GM18519 (cell line): ENCODE measurements around the gene ATM.

Experiments
- ATAC-seq: cut with Tn5 transposase; IDR thresholded peaks from one replicate; pipeline ENCODE4 v1.9.1; 2021; ENCODE audit warnings: mild to moderate bottlenecking, moderate library complexity; ENCODE audit not compliant: unreplicated experiment, low FRiP score

The ATM gene

DNA sequence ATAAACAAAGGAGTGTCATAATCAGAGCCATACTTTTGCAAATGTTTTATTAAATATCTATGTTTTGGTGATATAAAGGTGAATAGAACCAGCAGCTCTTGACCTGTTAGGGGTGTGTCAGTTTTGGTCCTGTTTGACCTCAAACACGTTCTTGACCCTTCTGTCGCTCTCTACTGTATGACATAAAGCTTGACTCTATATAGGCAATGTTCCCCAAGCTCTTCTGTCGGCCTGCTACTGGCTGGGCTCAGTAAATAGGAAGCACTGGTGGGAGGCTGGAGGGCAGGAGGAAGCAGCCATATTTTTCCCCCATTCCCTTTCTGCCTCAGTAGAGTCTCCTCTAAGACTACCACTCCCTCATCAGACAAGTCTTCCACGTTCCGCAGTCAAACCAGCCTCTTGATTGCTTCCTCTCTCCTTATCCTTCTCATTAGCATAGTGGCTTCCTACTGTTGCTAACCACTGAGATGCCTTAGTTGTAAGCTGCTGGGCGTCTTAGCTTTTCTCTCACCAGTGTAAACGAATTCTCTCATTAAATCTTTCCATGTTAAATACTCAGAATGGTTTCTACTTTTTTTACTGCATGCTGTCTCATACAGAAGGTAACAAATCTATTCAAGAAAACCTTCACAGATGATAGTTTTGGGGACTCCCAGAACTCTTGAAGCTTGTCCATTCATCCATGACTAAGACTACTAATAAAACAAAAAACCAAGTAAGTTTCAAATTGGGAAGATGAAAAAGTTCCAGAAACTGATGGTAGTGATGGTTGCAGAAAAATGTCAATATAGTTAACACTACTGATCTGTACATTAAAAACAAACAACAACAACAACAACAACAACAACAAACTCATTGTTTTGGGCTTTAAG lies 3.7 kb upstream of the ATM start:
- ATAC-seq = no peak

DNA sequence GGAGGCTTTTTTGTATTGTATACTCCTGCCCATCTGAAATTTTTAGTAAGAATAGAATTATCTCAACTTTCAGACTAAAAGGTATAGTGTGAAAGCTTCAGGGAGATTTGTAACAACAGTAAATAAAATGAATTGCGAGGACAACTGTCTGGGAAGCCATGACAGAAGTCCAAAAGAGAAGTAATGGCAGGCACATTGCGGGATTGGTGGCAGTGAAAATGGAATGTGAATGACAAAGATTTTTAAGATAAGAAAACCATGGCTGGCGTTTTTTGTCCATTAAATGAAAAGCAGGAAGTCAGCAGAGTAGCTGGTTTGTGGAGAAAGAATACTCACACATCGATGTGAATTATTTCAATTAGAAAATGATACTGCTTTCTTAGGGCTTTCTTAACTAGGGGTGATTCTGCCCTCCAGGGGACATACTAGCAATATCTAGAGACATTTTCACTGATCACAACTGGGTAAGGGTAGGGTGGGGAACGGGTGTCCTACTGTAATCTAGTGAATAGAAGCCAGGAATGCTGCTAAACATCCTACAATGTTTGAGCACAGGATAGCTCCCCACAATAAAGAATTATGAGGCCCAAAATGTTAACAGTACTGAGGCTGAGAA lies 2.0 kb upstream of the ATM start:
- ATAC-seq = no peak

DNA sequence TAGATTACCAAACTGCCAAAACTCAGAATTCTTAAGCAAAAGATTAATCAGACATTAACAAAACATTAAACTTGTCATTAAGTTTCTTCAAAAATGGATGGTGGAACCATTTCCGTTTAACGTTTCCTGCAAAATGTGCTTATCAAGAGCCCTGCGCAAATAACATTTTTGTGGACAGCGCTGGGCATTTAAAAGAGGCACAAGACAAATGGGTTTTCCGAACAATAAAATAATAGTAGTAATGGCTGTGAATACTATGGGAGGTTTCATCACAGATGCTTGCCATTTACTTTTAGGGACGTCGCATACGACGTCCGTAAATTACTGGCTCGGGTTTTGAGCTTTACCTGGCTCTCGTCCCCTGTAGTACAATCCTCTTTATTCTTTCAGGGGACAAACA lies 1.5 kb upstream of the ATM start:
- ATAC-seq = no peak

DNA sequence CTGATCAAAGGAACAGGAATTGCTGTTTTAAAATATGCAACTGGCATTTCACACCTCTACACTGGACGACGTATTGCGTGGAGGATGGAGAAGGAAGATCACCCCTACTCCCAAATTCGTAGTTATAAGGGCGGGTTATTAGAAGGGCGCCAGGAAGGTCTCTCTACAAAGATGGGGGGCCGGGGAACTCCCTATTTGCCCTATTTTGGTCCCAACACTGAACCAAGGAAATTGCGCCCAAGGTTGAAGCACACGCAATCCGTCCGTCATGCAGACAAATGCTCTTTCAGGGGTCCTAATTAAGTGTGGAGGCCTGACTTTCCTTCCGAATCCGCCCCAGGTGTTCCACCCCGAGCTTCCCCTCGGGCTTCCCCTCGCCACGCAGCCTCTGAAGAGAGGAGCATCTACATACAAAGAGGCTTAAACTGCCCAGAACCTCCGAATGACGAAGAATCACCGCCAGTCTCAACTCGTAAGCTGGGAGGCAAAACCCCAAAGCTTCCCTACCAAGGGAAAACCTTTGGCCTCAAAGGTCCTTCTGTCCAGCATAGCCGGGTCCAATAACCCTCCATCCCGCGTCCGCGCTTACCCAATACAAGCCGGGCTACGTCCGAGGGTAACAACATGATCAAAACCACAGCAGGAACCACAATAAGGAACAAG lies 825 bp upstream of the ATM start:
- no peak for ATAC-seq

DNA sequence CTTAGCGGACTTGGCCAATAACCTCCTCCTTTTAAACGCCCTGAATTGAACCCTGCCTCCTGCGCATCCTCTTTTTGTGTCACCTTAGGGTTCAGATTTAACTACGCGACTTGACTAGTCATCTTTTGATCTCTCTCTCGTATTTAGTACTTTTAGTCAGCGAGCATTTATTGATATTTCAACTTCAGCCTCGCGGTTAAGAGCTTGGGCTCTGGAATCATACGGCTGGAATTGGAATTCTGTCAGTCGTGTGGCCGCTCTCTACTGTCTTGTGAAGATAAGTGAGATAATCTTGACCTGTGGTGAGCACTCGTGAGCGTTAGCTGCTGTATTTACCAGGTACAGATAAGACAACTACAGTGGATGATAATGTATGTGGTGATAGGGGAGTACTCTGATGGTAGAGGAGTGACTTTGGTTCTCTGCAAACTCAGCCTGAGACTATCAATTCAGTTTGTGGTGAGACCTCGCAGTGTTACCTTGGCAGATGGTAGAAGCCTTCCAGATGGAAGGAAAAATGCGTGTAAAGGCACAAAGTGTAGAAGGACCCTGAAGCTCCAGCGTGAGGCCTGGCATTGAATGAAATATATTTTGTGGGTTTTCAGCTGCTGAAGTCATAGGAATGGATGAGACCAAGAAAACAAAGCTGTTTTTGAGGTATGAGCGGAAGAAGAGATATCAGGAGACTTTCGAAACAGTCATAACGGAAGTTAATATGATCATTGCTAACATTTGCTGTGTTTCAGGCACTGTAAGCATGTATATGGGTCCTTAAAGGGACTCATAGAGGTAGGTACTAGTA lies 682 bp downstream of the ATM start:
- ATAC-seq = peak; percentile 38

DNA sequence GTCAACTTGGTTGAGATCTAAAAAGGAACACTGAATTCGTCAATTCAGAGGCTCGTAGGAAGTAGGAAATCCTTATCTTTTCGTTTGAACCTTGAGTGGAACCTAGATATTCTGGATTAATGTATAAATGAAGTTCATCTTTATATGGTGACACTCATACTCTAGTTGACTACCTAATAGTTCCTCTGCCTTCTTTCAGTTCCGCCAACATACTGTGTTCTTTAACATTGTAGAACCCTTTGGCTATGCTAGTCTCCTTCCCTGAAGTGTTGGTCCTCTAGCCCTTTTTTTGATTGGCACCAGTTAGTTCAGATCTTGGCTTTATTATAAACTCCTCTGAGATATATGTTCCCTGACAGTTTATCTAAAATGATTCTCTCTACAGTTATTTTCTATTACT lies 1.5 kb downstream of the ATM start:
- no peak for ATAC-seq

DNA sequence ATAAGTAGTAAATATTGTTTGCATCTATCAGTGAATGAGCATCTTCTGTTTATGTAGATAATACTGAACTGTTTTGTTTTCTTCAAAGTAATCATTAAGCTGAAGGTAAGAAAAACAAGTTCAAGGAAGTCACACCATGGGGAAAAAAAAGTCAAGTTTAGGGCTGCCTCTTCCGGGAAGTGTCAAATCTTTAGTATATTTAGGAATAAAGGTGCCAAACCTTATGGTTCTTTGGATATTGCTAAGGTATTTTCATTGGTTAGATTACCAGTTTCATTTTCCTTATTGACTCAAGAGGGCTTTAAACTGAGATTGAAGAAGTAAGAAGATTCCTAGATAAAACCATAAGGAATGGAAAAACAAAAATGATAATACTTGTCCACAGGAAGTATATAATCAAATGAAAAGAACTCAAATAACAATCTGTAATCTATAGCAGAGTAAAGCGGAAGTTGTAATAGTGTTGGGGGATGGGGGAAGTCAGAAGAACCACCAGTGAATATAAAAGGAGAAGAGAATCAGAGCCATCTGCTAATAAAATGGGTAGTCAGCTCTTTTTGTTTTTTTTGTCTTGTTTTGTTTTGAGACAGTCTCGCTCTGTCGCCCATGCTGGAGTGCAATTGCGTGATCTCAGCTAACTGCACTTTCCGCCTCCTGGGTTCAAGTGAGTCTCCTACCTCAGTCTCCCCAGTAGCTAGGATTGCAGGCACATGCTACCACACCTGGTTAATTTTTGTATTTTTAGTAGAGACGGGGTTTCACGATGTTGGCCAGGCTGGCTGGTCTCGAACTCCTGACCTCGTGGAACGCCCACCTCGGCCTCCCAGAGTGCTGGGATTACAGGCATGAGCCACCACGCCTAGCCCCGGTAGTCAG lies 2.3 kb downstream of the ATM start:
- no peak for ATAC-seq

DNA sequence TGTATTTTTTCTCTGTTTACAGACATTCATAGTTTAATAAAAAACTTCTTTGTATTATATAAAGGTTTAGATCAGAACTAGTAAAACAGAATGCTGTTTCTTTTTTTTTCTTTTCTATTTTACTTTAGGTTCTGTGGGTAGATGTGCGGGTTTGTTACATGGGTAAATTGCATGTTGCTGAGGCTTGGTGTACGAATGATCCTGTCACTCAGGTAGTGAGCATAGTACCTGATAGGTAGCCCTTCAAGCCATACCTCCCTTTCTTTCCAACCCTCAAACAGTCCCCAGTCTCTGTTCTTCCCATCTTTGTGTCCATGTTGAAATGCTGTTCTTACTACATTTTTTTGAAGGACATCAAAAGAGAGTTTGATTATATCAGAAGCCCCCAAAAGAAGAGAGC lies 3.2 kb downstream of the ATM start:
- ATAC-seq = no peak

DNA sequence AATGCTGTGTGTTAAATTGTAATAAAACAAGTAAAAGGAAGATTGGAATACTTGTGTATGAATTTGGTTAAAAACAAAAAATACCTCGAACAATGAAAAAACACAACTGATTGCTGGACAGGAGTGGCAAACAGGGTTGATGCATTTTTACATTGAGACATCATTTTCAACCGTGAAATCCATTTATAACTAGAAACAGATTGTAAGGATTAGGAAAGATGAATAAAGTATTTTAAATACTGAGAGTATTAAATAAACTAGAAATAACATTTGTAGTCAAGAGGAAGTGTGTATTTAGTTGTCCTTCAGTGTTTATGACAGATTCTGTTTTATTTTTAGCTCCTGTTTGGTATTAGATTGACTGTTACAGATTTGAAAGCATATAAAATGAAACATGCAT lies 5.4 kb downstream of the ATM start:
- no peak for ATAC-seq

DNA sequence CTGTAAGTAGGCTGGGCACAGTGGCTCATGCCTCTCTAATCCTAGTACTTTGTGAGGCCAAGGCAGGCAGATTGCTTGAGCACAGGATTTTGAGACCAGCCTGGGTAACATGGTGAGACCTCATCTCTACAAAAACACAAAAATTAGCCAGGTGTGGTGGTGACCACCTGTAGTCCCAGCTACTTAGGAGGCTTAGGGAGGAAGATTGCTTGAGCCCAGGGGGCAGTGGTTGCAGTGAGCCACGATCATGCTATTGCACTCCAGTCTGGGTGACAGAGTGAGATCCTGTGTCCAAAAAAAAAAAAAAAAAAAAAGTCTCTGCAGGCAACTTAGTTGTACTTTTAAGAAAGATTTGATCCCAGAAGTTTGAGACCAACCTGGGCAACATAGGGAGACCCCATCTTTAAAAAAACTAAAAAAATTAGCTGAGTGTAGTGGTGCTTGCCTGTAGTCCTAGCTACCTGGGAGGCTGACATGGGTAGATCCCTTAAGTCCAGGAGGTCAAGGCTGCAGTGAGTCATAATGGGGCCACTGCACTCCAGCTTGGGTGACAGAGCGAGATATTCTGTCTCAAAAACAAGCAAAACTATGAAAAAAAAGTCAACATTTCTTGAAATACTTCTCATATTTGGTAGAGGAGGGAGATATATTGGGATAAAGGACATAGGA lies 10.5 kb downstream of the ATM start:
- ATAC-seq = no peak

DNA sequence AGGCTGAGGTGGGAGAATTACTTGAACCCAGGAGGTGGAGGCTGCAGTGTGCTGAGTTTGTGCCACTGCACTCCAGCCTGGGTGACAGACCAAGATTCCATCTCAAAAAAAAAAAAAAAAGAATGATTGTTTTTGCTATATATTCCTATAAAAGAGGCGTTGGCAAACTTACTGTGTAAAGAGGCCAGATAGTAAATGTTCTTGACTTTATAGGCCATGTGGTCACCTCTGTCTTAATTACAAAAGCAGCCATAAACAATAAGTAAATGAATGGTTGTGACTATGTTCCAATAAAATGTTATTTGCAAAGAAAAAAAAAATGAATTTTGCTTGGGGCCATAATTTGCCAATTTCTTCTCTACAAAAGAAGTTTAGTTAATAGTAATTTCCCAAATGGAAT lies 12.3 kb downstream of the ATM start:
- ATAC-seq = no peak

DNA sequence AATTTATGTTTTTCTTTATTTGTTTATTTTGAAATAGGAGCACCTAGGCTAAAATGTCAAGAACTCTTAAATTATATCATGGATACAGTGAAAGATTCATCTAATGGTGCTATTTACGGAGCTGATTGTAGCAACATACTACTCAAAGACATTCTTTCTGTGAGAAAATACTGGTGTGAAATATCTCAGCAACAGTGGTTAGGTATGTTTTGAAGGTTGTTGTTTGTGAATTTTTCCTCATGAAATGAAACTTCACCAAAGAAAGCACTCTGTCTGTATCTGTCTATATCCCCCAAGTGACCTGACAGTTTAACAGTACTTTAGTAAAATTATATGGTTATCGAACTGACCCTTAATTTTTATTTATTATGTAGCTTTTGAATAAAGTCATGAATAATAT lies 12.8 kb downstream of the ATM start:
- no peak for ATAC-seq

DNA sequence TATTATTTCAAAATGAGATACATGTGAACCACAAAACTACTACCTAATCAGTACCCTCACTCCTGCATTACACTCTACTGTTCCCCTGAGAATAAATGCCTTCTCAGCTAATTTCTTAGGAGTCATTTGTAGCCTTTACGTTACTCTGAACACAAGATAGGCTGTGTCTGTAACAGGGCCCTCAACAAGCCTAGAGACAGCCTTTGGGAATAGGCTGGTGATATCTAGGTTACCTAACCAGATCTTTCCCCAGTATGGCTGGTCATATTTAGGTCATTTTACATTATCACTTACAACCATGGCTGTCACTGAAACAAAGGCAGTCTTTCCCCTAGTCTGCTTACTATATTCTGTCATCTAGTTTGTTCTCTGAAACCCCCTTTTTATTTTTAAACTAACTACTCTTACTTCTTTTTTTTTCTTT lies 14.2 kb downstream of the ATM start:
- ATAC-seq = peak; percentile 49

DNA sequence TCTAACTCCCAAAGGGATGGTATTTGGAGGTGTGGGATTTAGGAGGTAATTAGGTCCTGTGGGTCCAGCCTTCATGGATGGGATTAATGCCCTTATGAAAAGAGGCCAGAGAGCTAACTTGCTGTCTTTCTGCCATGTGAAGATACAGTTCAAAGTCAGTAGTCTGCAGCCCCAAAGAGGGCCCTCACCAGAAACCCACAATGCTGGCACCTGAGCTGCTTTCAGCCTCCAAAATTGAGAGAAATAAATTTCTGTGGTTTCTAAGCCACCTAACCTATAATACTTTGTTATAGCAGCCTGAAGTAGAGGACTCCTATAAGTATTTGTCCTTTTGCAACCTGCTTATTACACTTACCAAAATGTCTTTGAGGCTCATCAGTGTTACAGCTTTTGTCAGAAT lies 16.2 kb downstream of the ATM start:
- ATAC-seq = no peak

DNA sequence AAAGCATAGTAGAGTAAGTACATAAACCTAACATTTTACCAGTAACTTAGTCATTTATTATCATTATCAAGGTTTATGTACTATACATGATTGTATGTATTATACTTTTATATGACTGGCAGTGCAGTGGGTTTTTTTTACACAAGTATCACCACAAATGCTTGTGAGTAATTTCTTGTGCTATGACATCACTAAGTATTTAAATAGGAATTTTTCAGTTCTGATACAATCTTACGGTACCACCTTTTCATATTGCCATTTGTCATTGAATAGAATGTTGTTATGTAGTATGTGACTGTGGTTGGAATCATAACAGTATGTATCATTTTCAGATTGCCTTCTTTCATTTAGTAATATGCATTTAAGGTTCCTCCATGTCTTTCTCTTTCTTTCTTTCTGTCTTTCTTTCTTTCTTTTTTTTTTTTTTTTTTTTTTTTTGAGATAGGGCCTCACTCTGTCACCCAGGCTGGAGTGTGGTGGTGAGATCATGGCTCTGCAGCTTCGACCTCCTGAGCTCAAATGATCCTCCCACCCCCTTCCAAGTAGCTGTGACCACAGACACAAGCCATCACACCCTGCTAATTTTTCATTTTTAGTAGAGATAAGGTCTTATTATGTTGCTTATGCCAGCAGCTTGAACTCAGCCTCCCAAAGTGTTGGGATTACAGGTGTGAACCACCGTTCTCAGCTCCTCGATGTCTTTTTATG lies 18.6 kb downstream of the ATM start:
- no peak for ATAC-seq

DNA sequence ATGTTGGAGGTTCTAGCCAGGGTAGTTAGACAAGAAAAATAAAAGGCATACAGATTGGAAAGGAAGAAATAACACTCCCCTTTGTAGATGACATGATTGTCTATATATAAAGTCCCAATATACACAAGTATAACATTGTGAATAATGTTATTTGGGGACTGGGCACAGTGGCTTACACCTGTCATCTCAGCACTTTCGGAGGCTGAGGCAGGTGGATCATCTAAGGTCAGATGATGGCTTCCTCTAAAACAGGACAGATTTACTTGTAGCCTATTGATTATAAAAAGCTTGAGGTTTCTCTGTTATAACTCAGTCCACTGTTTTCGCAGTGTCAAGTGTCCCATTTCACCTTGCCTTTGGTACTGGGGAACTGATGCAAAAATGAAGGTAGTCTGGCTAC lies 19.6 kb downstream of the ATM start:
- no peak for ATAC-seq

DNA sequence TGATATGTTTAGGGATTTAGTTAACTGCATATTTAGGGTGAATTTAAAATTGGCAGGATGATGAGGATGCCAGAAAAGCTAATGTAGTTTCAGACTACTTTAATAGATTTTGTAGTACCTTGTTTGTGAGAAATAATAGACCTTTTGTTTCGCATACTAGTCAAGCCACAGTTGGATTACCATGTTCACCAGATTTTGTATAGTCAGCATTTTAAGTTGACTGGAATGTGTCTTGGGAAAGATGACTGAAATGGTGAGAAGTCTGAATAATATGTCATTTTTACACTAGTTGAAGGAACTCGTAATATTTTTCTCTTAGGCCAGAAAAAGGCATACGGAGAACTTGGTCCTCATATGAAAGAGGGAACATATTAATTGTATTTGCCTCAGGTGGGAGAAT lies 23.4 kb downstream of the ATM start:
- no peak for ATAC-seq

DNA sequence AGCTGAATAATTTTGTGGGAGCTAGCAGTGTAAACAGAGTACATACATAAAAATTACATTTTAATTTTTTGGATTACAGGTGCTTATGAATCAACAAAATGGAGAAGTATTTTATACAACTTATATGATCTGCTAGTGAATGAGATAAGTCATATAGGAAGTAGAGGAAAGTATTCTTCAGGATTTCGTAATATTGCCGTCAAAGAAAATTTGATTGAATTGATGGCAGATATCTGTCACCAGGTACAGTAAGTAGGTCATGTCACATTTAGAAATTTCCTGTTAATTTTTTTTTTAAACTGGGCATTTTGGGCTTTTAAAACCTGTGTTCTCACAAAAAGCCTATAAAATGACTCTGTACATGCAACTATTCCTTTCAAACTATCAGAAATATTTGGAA lies 24.0 kb downstream of the ATM start:
- ATAC-seq = no peak

DNA sequence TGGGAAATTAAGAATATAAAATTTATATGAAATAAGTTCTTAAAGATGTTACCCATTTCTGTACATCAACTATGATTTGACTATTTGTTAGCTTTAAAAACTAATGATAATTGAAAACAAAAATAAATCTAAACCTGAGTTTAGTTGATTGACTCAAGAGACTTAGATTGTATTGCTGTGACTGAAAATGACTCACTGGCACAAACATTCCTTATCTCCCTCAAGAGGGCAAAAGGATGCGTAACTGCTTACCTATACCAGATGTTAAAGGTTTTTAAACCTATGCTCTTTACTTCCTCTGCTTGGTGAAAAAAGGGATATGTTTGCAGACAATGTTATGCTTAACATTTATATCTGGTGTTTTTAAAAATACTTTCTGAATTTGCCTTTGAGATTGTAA lies 30.3 kb downstream of the ATM start:
- no peak for ATAC-seq
